Endodermal cell (in vitro differentiated cells): ENCODE measurements around the gene NUP210. TPM values are rescaled to one million over a fixed set of nuclear protein-coding genes. Genes with fewer than 3 reads are reported as not detected.

Experiments used
- DNase-seq: peaks from one replicate; pipeline ENCODE4 v3.0.0-alpha.2; 2017
- H3K27ac ChIP-seq: 2 replicates; pipeline ENCODE4 v1.5.1; 2013; ENCODE audit warnings: mild to moderate bottlenecking, low read depth, low read length, moderate library complexity
- H3K27me3 ChIP-seq: 2 replicates; pipeline ENCODE4 v1.6.1; 2013; ENCODE audit warnings: mild to moderate bottlenecking, low read length, moderate library complexity; ENCODE audit not compliant: insufficient read depth, control insufficient read depth, poor library complexity, severe bottlenecking
- H3K36me3 ChIP-seq: 2 replicates; pipeline ENCODE4 v1.7.0; 2013; ENCODE audit warnings: mild to moderate bottlenecking, low read length, moderate library complexity; ENCODE audit not compliant: control insufficient read depth, insufficient read depth
- H3K4me1 ChIP-seq: one replicate; pipeline ENCODE4 v1.7.0; 2013; ENCODE audit warnings: low read length; ENCODE audit not compliant: control insufficient read depth, insufficient read depth
- H3K4me3 ChIP-seq: 2 replicates; pipeline ENCODE4 v1.5.1; 2013; ENCODE audit warnings: mild to moderate bottlenecking, low read length, moderate library complexity
- H3K9ac ChIP-seq: 2 replicates; pipeline ENCODE4 v1.6.1; 2013; ENCODE audit warnings: mild to moderate bottlenecking, low read length, moderate library complexity; ENCODE audit not compliant: poor library complexity, severe bottlenecking; ENCODE audit errors: extremely low read depth
- H3K9me3 ChIP-seq: 2 replicates; pipeline ENCODE4 v1.6.1; 2013; ENCODE audit warnings: mild to moderate bottlenecking, low read length, moderate library complexity; ENCODE audit not compliant: control insufficient read depth
- H3K27ac Mint-ChIP-seq: 2 replicates; pipeline ENCODE4 v1.8.0; 2020; ENCODE audit warnings: mixed read lengths
- H3K27me3 Mint-ChIP-seq: 2 replicates; pipeline ENCODE4 v1.8.0; 2021; ENCODE audit warnings: mild to moderate bottlenecking, mixed read lengths; ENCODE audit not compliant: insufficient read depth
- H3K36me3 Mint-ChIP-seq: 2 replicates; pipeline ENCODE4 v1.8.0; 2020; ENCODE audit warnings: low read depth, mixed read lengths
- H3K4me1 Mint-ChIP-seq: 2 replicates; pipeline ENCODE4 v1.8.0; 2020; ENCODE audit warnings: mixed read lengths
- H3K4me3 Mint-ChIP-seq: 2 replicates; pipeline ENCODE4 v1.8.0; 2020; ENCODE audit warnings: mild to moderate bottlenecking, moderate library complexity, mixed read lengths
- H3K9me3 Mint-ChIP-seq: 2 replicates; pipeline ENCODE4 v1.8.0; 2020; ENCODE audit warnings: mild to moderate bottlenecking, mixed read lengths
- CTCF ChIP-seq: fragments of 200-600 bp; sonication (generic); conservative IDR thresholded peaks from 2 replicates; pipeline ENCODE4 v1.5.0; 2021; ENCODE audit warnings: antibody characterized with exemption, mild to moderate bottlenecking
- WGBS, 2 experiments: methylation state at CpG; one replicate each; pipeline versions ENCODE4 v1.1.5 to v1.1.7; 2013; ENCODE audit warnings: missing lambda C conversion rate in 2 of 2, mixed read lengths in 1 of 2; ENCODE audit not compliant: insufficient coverage in 1 of 2, insufficient read length in 1 of 2; 5-methylcytosine and 5-hydroxymethylcytosine counted together
- total RNA-seq, 2 donors: library from RNA; stranded (reverse); fragmentation: NEBNext Ultra II Directional in 1 of 2; extraction: Animal tissue kit (Norgen Biotek cat#: 25700) in 1 of 2; gene quantifications; 2 replicates in 1 of 2; 3 replicates in 1 of 2; pipeline ENCODE4 v1.2.1, GENCODE V29; 2021

NUP210 gene
- total RNA-seq, 2 donors from 2014 or later: 43.0 to 62.3 TPM

GRCh38 chr3:13462125-13462629, 42.1 kb upstream of the NUP210 start:
- Histone ChIP-seq H3K27ac (no peak overlapping the region), H3K9me3 (no peaks in the 10 kb centered on the region), H3K4me1 (no peaks in the 10 kb centered on the region), H3K27me3 (no peaks in the 10 kb centered on the region), H3K4me3 (no peak overlapping the region), H3K36me3 (no peaks in the 10 kb centered on the region), H3K9ac (no peak overlapping the region)
- WGBS, 2 experiments: 91 to 93% methylated on average over 6 to 8 of the region's 8 CpGs
- H3K4me3 Mint-ChIP-seq: no peak overlapping the region
- H3K27me3 Mint-ChIP-seq: peaks cover 17% of the 10 kb centered on the region
- DNase-seq: no peak
- no peak overlapping the region for H3K27ac Mint-ChIP-seq
- peaks cover 3% of the 10 kb centered on the region for H3K4me1 Mint-ChIP-seq
- TF ChIP-seq CTCF: no peak
- no peaks in the 10 kb centered on the region for H3K9me3 Mint-ChIP-seq
- no peaks in the 10 kb centered on the region for H3K36me3 Mint-ChIP-seq

GRCh38 chr3:13461169-13462124, 41.3 kb upstream of the NUP210 start:
- peak; percentile 96 for DNase-seq
- no peaks in the 10 kb centered on the region for H3K4me1 ChIP-seq
- Mint-ChIP-seq H3K4me1 (peaks cover 3% of the 10 kb centered on the region), H3K27me3 (peaks cover 17% of the 10 kb centered on the region), H3K9me3 (no peaks in the 10 kb centered on the region), H3K4me3 (no peak overlapping the region), H3K27ac (no peak overlapping the region), H3K36me3 (no peaks in the 10 kb centered on the region)
- no peaks in the 10 kb centered on the region for H3K36me3 ChIP-seq
- no peak overlapping the region for H3K4me3 ChIP-seq
- peak; percentile 97 for TF ChIP-seq CTCF
- 38 to 58% methylated on average over 6 to 14 of the region's 14 CpGs for WGBS, 2 experiments
- H3K27me3 ChIP-seq: no peaks in the 10 kb centered on the region
- H3K9ac ChIP-seq: no peak overlapping the region
- H3K9me3 ChIP-seq: no peaks in the 10 kb centered on the region
- no peak overlapping the region for H3K27ac ChIP-seq

GRCh38 chr3:13460341-13460736, 40.2 kb upstream of the NUP210 start:
- no peak for TF ChIP-seq CTCF
- Histone ChIP-seq H3K27ac (no peak overlapping the region), H3K9me3 (no peaks in the 10 kb centered on the region), H3K4me1 (no peaks in the 10 kb centered on the region), H3K36me3 (no peaks in the 10 kb centered on the region), H3K9ac (no peak overlapping the region), H3K27me3 (no peaks in the 10 kb centered on the region), H3K4me3 (no peak overlapping the region)
- no peak for DNase-seq
- Mint-ChIP-seq H3K27ac (no peak overlapping the region), H3K9me3 (no peaks in the 10 kb centered on the region), H3K27me3 (peaks cover 17% of the 10 kb centered on the region), H3K36me3 (no peaks in the 10 kb centered on the region), H3K4me1 (peaks cover 3% of the 10 kb centered on the region), H3K4me3 (no peak overlapping the region)
- WGBS, 2 experiments: 95% methylated on average over 7 of the region's 7 CpGs; no CpG with 5 or more reads in 1 of the 2 experiments
